GM19324 (cell line): ENCODE measurements around the gene GTF2A1L.
A peak's percentile ranks its signal among the peaks of the same experiment; 100 is the strongest.
"Not testable (repeated sequence)": the region's sequence is repeated elsewhere in the genome, so short reads cannot be mapped to it uniquely, and the experiment has no call there.

Source experiments
- ATAC-seq: cut with Tn5 transposase; IDR thresholded peaks from one replicate; pipeline ENCODE4 v1.9.1; 2021; ENCODE audit warnings: mild to moderate bottlenecking, moderate library complexity; ENCODE audit not compliant: unreplicated experiment, low FRiP score

The GTF2A1L gene, protein sequence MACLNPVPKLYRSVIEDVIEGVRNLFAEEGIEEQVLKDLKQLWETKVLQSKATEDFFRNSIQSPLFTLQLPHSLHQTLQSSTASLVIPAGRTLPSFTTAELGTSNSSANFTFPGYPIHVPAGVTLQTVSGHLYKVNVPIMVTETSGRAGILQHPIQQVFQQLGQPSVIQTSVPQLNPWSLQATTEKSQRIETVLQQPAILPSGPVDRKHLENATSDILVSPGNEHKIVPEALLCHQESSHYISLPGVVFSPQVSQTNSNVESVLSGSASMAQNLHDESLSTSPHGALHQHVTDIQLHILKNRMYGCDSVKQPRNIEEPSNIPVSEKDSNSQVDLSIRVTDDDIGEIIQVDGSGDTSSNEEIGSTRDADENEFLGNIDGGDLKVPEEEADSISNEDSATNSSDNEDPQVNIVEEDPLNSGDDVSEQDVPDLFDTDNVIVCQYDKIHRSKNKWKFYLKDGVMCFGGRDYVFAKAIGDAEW

DNA sequence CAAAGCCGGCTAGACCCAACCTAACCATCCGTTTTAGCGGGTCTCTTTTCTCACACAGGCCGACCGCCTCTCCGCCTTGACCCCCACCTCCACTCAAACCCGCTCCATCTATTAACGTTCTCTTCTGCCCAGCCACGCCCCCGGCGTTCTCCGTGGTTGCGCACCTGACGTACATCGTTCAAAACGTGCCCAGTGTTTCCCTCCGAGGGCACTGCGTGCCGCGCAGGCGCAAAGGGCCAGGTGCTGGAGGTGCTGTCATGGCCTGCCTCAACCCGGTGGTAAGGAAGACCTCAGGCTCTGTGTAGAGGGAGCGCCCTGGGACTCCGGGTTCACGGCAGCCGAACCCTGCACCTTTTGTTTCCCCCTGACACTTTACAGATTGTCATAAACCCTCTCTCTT, at the start of gene GTF2A1L:
GTF2A1L (plus strand) TSS at position 239 of the 400 bp plus-strand sequence; CDS start at position 258, 19 bp downstream.
- no peak for ATAC-seq

DNA sequence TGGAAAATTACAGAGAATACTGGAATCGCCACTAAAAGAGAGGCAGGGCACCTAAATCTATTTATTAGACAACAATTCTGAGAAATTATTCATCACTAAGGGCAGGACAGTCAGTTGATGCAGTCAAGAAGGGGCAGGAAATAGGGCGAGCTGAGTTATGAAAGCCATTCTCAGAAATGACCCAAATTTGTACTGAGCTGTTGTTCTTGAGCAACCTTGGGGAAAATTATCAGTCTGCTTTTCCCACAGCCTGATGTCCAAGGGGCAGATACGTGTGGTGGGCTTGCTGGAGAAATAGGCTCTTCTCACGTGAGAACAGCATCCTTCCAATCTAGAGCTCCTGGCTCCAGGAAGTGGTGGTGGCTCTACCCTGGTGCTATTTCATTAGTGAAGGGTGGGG, 49.1 kb upstream of the GTF2A1L start:
- no peak for ATAC-seq

DNA sequence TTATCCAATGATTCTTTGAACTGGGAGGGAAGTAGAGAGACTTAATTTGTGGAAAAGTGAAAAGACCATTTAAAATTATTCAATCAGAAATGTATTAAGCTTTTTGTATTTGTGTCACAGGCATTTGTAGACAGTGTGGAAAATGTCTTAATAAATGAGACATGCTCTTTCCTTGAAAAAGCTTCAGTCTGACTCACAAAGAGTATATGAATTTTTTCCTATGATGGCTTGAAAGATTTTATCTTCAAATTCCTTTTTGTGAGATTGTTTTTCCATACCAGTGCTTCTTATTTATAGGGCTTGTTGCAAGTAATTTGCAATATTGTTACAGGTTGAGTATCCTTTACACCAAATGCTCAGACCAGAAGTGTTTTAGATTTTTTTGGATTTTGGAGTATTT, 48.2 kb upstream of the GTF2A1L start:
- no peak for ATAC-seq

DNA sequence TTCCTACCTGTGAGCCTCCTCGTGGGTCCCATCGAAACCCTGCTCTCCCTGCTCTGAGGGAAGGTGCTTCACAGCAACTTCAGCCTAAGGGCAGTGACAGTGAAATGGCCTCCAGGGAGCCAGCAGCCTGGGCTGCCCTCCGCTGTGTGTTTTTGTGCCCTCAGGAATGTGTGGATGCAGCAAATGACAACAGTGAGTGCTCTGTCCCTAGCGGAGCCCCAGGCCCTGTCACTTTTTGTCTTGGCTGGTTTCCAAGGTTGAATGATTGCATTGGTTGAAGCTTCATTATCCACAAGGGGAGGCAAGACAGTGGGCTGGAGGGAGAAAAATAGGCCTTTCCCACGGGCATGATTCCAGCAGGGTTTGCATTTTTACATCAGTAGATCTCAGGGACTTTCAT, 44.8 kb upstream of the GTF2A1L start:
- no peak for ATAC-seq

DNA sequence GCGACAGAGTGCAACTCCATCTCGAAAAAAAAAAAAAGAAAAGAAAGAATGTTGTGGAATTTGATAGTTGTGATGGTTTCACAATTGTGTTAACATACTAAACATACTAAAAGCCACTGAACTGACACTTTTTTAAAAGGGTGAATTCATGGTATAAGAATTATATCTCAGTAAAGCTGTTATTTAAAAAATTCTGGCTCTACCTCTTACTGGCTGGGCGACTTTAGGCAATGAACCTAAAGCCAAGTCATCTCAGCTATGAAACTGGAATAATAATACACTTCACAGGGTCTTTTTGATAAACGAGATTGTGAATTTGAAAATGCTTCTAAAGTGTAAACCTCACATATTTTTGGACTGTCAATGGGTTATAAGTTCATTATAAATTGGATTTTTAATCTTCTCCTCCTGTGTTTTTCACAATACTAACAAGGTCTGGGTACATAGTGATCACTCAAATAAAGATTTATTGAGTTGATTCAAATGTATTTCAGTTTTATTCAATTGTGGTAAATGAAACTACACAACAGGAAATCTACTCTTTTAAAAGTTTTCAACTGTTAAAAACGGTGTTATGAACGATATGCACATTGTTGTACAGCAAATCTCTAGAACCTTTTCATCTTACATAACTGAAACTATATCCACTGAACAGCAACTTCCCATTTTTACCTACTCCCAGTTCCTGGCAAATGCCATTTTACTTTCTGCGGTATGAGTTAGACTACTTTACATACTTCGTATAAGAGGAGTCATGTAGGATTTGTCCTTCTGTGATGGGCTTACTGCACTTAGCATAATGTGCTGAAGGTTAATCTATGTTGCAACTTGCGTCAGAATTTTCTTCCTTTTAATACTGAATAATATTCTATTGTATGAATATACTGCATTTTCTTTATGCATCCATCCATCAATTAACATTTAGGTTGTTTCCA, 43.0 kb upstream of the GTF2A1L start:
- no peak for ATAC-seq

DNA sequence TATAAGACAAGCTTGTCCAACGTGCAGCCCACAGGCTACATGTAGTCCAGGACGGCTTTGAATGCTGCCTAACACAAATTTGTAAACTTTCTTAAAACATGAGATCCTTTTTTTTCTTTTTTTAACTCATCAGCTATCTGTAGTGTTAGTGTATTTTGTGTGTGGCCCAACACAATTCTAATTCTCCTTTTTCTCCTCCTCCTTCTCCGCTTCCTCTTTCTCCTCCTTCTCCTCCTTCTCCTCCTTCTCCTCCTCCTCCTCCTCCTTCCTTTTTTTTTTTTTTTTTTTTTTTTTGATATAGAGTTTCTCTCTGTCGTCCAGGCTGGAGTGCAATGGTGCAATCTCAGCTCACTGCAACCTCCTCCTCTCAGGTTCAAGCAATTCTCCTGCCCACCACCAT, 39.3 kb upstream of the GTF2A1L start:
- no peak for ATAC-seq

DNA sequence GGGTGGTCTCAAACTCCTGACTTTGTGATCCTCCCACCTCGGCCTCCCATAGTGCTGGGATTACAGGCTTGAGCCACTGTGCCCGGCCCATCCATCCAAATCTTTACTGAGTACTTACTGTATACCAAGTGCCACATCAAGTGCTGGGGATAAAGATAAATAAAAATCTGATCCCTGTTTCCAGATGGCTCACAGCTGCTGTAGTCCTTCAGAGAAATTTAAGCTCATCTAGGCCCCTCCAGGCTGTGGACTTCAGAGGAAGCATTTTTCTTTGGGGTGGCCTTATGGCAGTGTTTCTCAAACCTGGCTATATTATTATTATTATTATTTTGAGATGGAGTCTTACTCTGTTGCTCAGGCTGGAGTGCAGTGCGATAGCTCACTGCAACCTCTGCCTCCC, 33.7 kb upstream of the GTF2A1L start:
- ATAC-seq: no peak

DNA sequence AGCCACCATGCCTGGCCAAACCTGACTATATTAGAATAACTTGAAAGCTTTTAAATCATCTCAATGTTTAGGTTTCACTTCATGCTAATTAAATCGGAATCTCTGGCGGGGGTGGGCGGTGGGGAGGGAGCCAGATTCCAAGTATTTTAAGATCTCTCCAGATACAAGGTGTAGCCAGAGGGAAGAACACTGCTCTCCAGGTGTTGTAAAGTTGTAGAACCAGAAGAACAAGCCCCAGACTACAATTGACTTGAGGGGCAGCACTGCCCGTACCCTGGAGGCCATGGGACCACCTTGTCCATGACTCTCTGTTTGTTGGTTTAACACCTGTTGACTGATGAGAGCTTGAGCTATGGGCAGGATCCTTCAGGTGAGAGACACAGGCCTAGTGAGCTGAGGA, 33.1 kb upstream of the GTF2A1L start:
- ATAC-seq: no peak

DNA sequence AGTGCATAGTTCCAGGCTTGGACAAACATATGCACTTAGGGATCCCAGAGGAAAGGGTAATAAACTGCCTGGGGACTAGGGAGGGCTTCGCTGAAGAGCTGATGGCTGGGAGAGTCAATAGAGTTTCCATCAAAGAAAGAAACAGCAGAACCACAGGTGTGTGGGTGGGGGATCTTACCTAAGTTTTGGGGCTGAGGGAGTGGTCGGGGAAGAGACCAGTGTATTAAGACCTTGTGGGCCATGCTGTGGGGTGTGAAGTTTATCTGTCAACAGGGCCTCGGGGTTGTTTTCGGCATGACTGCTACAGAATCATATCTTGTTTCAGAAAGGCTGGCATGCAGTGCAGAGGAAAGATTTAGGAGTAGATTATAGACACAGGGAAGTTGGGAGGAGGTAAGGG, 31.2 kb upstream of the GTF2A1L start:
- no peak for ATAC-seq

DNA sequence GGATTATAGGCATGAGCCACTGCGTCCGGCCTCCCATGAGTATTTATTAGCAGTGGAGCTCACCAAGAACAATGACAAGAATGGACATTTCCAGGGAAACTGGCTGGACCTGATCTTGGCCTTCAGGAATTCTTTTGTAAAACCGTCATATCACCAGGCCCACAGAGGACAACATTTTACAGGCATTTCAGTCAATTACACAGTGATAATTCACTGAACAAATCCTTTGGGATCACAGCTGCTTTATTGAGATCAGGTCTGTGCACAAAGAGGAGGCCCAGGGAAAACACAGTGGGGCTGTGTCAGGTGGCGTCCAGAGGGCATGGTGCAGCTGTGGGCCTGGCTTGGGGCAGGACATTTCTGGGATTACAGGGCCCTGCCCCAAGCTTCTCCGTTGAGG, 30.1 kb upstream of the GTF2A1L start:
- no peak for ATAC-seq

DNA sequence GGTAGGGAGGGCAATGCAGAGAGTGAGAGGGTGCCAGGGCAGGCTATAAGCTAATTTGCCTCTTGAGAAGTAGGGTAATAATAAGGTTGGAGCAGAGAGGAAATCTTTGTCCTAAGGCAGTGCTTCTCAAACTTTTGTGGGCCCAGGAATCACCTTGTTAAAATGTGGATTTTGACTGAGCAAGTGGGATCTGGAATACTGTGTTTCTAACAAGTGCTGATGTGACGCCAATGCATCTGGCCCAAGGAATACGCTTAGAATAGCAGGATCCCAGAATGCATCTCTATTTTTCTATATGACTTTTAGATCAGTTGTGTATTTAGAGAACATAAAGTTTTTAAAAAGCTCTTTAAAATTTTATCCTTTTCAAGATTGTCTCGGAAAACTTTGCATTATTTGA, 29.7 kb upstream of the GTF2A1L start:
- no peak for ATAC-seq

DNA sequence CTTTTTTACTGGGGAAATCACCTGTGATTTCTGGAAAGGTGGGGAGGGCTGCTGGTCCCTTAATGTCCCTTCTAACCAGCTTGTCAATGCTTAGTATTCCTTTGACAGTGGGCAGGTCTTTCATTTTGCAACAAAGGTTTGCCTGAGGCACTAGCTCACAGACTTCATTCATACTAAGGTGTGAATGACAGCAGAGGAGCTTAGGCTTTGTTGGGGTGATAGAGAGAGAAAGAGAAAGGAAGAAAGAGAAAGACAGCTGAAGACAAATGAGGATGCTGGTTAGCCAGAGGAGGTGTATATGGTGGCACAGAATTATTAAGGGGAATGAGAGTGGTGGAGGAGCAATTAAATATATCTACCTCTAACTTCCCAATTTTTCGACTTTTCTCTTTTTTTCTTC, 28.9 kb upstream of the GTF2A1L start:
- ATAC-seq: no peak

DNA sequence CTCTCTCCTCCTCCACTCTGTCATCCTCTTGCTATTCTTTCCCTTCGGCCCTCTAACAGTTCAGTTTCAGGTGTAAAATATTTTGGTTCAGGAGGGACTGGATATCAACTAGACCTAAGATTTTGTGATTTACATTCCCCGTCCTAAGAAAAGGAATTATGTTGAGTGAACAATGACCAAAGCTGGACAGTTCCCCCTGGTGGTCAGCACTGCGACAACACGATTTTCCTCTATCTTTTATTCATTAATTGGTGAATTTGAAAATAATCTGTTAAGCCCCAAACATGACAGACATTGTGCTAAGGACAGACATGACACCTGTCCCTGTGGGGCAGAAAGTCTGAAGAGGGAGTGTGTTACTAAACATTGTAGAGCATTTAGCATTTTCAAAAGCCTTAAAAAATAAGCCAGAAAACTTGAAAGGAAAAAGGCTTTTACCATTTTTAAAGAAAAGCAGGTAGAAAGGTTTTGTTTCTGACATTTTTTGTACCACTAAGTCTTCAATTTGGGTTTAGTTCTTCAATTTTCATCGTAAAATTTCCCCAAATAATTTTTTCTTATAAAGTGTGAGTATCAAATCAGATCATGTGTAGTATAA, 28.4 kb upstream of the GTF2A1L start:
- ATAC-seq: no peak

DNA sequence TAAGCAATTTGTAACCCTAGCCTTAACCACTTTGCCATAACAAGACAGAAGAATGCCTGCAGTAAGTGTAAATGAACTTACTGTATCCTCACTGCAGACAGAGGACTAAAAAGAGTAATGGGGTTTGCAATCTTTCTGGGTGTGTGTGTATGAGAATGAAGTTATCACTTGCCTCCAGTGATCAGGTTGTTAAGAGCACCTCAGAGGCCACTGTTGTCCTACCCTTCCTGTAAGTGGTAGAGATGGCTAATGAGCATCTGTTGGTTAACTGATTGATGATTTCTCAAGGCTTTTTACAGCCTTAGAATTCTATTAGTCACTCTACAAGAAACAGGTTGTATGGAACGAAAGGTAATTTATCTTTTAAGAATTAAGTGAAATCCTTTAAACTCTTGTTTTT, 27.6 kb upstream of the GTF2A1L start:
- no peak for ATAC-seq

DNA sequence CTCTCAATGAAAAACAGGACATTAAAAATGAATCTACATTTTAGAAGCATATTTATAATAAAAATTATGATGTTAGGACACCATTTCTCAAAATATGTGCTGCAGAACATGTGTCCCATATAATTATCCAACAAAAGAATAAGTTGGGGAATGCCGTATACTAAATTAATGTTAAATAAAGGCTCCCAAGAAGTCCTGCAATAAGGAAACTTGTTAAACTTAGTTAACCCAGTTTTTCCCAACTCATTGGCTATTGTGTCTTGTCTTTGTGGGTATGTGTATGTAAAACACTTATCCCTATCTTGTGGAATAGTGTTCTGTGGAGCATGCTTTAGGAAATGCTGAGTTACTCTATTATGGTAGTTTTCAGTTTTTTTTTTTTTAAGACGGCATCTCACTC, 25.6 kb upstream of the GTF2A1L start:
- ATAC-seq: no peak

DNA sequence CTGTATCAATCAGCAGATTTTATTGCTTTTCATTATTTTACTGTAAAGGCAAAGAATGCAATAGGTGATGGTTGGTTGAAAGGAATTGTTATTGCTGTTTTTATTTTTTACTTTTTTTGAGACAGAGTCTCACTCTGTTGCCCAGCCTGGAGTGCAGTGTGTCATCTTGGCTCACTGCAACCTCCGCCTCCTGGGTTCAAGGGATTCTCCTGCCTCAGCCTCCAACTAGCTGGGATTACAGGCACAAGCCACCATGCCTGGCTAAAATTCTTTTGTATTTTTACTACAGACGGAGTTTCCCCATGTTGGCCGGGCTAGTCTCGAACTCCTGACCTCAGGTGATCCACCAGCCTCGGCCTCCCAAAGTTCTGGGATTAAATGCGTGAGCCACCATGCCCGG, 20.9 kb upstream of the GTF2A1L start:
- ATAC-seq: not testable (repeated sequence)

DNA sequence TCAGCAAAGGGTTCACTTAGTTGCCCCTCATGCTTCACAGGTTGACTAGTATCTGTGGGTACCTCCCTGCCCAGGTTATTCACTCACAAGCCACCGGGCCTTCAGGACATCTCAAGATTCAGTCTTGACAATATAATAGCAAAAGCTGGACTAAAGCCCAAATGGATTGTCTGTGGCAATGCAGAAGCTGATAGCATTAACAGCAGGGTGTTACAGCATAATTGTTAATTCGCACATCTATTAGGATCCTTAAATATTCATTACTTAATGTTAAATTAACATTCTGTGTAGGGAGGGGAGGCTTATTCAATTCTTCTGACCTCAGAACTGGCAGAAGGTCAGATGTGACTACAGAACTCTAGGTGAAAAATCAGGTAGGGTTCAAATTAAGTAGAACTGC, 20.2 kb upstream of the GTF2A1L start:
- no peak for ATAC-seq

DNA sequence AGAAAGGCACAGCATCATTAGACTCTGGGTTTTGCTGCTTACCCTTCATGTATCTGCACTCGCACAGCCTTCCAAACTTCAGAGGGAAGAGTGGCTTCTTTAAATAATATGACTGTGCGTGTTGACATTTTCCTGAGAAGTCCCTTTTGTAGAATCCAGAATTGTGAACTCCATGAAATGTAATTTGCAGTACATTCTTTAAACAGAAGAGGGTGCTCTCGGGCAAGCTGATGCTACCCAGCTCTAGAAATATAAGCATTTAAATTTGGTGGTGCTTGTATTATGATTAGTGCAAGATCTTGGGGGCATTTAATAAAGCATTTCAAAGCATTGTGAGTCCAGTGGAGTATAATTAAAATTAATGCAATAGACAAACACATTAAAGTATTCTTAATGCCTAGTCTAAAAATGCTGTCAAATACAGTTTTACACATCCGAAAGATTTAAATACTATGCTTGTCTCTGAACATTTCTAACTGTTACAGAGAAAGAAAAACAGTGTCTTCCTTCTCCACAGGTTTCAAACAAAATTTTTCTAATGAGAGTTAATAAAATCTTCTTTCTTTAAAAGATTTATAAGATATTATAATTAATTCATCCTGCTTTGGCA, 17.3 kb upstream of the GTF2A1L start:
- no peak for ATAC-seq

DNA sequence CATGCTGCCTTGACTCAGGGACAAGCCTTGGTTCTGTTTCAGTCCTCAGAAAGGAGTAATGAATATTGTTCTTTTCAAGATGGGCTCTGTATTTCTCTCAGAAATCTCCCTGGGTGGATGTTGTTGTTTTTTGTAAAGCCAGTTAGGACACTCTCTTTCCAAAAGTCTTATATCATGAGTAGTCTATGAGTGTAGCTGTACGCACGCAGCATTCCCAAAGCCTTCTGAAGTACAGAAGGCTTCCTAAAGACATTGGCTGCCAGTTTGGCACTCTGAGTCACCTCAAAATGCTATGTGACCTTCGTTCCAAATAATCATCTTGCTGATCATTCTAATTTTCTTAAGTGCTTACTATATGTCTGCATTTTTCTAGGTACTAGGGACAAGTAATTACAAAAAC, 16.7 kb upstream of the GTF2A1L start:
- no peak for ATAC-seq

DNA sequence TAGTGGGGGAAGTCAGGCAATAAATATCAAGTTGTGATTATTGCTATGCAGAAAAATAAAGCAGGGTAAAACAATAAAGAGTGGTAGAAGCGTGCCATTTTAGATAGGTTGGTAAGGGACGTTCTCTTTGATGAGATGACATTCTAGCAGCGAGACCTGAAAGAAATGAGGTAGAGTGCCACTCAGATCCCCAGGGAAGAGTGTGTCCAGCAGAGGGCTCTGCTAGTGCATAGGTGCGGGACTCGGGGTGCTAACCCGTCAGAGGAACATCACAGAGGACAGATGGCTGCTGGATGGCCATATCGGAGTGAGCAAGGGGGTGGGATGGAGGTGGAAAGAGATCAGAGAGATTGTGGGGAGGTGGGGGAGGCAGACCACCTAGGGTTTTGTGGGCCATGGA, 16.3 kb upstream of the GTF2A1L start:
- ATAC-seq: peak; percentile 66
